Measurements from ENCODE around the gene EPHA8.

- TF ChIP-seq, protein P1, sequence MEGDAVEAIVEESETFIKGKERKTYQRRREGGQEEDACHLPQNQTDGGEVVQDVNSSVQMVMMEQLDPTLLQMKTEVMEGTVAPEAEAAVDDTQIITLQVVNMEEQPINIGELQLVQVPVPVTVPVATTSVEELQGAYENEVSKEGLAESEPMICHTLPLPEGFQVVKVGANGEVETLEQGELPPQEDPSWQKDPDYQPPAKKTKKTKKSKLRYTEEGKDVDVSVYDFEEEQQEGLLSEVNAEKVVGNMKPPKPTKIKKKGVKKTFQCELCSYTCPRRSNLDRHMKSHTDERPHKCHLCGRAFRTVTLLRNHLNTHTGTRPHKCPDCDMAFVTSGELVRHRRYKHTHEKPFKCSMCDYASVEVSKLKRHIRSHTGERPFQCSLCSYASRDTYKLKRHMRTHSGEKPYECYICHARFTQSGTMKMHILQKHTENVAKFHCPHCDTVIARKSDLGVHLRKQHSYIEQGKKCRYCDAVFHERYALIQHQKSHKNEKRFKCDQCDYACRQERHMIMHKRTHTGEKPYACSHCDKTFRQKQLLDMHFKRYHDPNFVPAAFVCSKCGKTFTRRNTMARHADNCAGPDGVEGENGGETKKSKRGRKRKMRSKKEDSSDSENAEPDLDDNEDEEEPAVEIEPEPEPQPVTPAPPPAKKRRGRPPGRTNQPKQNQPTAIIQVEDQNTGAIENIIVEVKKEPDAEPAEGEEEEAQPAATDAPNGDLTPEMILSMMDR (conservative IDR thresholded peaks at IDR 0.05) = no peak
- no peak for TF ChIP-seq EZH2 (IDR thresholded peaks at IDR 0.05; ENCODE audit: low read depth)
Observed at GRCh38 chr1:22613951-22614350, 50.7 kb downstream of the EPHA8 start.
